ENCODE results near the gene DCTN2.
A peak's percentile ranks its signal among the peaks of the same experiment; 100 is the strongest.

The DCTN2 gene

DNA sequence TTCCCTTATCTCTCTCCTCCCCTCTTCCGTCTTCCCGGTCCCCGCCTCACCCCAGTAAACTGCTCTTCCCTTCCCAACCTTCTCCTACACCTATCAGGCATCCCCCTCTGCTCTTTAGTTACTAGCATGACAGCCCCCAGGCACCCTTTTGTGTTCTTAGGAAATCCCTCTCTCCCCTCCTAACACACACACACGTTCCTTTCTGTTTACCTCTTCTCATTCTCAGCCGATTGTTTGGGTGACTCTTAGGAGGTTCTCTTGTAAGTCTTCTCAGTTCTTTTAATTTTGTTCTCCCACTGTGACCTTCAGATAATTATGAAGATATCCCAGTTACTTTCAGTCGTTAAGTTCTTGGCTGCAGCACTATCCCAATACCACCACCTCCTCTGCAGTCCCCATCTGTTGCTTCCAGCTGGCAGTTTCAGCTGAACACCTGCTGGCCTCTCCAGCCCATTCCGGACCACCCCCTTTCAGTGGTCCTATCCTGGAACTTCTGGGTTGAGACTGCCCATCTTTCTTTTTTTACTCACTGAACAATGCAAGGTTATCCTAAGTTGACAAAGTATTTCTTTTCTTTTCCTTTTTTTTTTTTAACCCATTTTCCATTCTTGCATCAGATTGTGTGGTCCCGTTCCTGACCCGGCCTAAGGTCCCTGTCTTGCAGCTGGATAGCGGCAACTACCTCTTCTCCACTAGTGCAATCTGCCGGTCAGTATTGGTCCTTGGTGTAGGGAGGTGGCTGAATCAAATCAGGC, 58.4 kb downstream of the DCTN2 start:
- Histone ChIP-seq H3K9me3 (no peaks in the 10 kb centered on the region), H3K4me3 (ENCODE audit: low read depth, low read length) (peak overlapping the region; percentile 90), H3K36me3 (peaks cover 44% of the 10 kb centered on the region), H3K4me1 (no peaks in the 10 kb centered on the region), H3K27me3 (no peaks in the 10 kb centered on the region)
- TF ChIP-seq, protein P1, sequence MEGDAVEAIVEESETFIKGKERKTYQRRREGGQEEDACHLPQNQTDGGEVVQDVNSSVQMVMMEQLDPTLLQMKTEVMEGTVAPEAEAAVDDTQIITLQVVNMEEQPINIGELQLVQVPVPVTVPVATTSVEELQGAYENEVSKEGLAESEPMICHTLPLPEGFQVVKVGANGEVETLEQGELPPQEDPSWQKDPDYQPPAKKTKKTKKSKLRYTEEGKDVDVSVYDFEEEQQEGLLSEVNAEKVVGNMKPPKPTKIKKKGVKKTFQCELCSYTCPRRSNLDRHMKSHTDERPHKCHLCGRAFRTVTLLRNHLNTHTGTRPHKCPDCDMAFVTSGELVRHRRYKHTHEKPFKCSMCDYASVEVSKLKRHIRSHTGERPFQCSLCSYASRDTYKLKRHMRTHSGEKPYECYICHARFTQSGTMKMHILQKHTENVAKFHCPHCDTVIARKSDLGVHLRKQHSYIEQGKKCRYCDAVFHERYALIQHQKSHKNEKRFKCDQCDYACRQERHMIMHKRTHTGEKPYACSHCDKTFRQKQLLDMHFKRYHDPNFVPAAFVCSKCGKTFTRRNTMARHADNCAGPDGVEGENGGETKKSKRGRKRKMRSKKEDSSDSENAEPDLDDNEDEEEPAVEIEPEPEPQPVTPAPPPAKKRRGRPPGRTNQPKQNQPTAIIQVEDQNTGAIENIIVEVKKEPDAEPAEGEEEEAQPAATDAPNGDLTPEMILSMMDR (IDR thresholded peaks at IDR 0.05; ENCODE audit: low read depth, low read length), result no peak
- DNase-seq, result no peak

DNA sequence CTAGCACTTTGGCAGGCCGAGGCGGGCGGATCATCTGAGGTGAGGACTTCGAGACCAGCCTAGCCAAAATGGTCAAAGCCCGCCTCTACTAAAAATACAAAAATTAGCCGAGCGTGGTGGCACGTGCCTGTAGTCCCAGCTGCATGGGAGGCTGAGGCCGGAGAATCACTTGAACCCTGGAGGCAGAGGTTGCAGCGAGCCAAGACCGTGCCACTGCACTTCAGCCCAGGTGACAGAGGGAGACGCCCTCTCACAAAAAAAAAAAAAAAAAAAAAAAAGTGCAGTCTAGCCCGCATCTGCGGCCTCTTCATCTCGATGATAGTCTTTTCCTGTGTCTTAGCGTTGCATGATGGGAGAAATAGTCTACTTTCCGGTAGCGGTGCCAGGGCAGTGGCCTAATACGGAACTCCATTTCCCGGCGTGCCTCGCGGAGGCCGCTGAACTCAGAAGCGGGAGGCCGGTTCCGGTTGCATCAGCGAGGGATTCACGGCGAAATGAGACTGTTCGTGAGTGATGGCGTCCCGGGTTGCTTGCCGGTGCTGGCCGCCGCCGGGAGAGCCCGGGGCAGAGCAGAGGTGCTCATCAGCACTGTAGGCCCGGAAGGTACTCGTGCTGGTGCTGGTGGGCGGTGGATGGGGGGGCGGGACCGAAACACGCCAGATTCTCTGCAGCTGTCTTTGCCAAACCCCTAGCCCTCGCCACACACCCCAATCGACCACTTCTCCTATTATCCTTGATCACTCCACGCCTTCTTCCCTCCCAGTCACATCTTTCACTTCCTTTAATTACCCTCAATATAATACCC, 59.2 kb downstream of the DCTN2 start, which contains the start of gene MARS1:
TSS of gene MARS1 (plus strand) at position 472 of the 805 bp plus-strand sequence. CDS start at position 495, 23 bp downstream.
- DNase-seq, result peak; percentile 94
- Histone ChIP-seq H3K4me1 (no peaks in the 10 kb centered on the region), H3K4me3 (ENCODE audit: low read depth, low read length) (peak within 1 kb of the TSS; percentile 90), H3K27me3 (peaks cover 7% of the 10 kb centered on the region; the same call in 1 of the 2 replicates), H3K9me3 (no peaks in the 10 kb centered on the region), H3K36me3 (peaks cover 41% of the 10 kb centered on the region)
- TF ChIP-seq, protein P1 (IDR thresholded peaks at IDR 0.05; ENCODE audit: low read depth, low read length), result no peak

DNA sequence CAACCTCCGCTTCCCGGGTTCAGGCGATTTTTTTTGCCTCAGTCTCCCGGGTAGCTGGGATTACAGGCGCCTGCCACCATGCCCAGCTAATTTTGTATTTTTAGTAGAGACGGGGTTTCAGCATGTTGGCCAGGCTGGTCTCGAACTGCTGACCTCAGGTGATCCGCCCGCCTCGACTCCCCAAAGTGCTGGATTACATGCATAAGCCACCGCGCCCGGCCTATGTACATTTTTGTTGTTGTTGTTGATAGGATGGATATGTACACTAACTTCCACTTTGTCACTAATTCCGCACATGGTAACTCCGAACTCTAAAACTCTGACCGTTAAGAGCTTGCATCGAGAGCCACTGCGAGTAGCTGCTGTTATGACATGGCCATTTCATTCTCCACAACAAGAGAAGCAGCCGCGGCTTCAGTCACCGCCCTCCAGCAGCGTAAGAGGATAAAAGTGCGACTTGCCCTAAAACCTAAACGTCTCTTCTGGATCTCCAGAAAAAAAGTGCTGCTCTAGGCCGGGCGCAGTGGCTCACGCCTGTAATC, 59.9 kb downstream of the DCTN2 start:
- H3K4me1 ChIP-seq, result no peaks in the 10 kb centered on the region
- peak overlapping the region; percentile 90; the same call in 1 of the 2 replicates for H3K4me3 ChIP-seq (ENCODE audit: low read depth, low read length)
- peaks cover 11% of the 10 kb centered on the region; the same call in 1 of the 2 replicates for H3K27me3 ChIP-seq
- peaks cover 35% of the 10 kb centered on the region for H3K36me3 ChIP-seq
- no peaks in the 10 kb centered on the region for H3K9me3 ChIP-seq
- no peak for DNase-seq
- TF ChIP-seq, protein P1 (IDR thresholded peaks at IDR 0.05; ENCODE audit: low read depth, low read length), result no peak

DNA sequence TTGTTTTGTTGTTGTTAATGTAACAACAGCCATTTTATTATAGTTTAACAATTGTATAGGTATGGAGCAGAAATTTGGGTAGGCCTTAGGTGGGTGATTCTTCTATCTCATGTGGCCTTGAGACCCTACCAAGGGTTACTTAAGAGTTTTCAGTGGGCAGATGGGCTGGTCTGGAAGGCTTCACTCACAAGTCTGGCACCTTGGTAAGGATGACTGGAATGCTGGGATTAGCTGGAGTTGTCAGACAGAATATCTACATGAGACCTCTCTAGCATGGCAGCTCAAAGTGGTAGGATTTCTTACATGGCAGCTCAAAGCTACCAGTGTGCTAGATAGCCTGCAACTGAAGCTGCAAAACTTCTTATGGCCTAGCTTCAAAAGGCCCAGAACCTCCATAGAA, 61.3 kb downstream of the DCTN2 start:
- DNase-seq, result no peak
- no peaks in the 10 kb centered on the region for H3K4me1 ChIP-seq
- H3K27me3 ChIP-seq, result peaks cover 25% of the 10 kb centered on the region
- H3K4me3 ChIP-seq (ENCODE audit: low read depth, low read length), result no peak overlapping the region
- no peaks in the 10 kb centered on the region; the same call in 1 of the 2 replicates for H3K9me3 ChIP-seq
- peaks cover 20% of the 10 kb centered on the region for H3K36me3 ChIP-seq
- TF ChIP-seq, protein P1 (IDR thresholded peaks at IDR 0.05; ENCODE audit: low read depth, low read length), result no peak

DNA sequence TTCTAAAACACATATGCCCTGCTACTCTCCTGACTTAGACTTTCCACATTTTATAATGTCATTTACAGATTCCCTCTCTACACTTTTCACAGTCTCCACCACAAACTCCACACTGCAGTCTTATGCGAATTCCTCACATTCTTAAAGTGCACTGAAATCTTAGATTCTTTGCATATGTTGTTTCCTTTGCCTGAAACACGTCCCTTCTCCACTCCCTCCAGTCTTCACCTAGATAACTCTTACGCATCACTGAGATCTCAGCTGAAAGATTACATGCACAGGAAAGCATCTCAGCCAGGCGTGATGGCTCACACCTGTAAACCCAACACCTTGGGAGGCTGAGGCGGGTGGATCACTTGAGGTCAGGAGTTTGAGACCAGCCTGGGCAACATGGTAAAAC, 63.5 kb downstream of the DCTN2 start:
- no peaks in the 10 kb centered on the region; the same call in 1 of the 2 replicates for H3K9me3 ChIP-seq
- TF ChIP-seq, protein P1 (IDR thresholded peaks at IDR 0.05; ENCODE audit: low read depth, low read length), result no peak
- H3K4me3 ChIP-seq (ENCODE audit: low read depth, low read length), result no peak overlapping the region
- DNase-seq, result no peak
- peaks cover 4% of the 10 kb centered on the region; the same call in 1 of the 2 replicates for H3K36me3 ChIP-seq
- H3K27me3 ChIP-seq, result peaks cover 48% of the 10 kb centered on the region
- no peaks in the 10 kb centered on the region for H3K4me1 ChIP-seq

All from BE2C (cell line).